CD4-positive, alpha-beta memory T cell (primary cell): ENCODE results near the gene MADD. TPM values are rescaled to one million over a fixed set of nuclear protein-coding genes. Genes with fewer than 3 reads are reported as not detected.
A peak's percentile ranks its signal among the peaks of the same experiment; 100 is the strongest.

Experiments used
- CTCF ChIA-PET: fragments of 350-600 bp; sonication (Branson Sonifier 250); formaldehyde crosslinking; loops from one replicate; lab custom pipeline; 2021; ENCODE audit warnings: inconsistent platforms; ENCODE audit not compliant: partially characterized antibody; lab: Charles Lee
- POLR2A ChIA-PET: fragments of 350-600 bp; sonication (Branson Sonifier 250); formaldehyde crosslinking; loops from one replicate; lab custom pipeline; 2021; ENCODE audit not compliant: partially characterized antibody; lab: Charles Lee
- DNase-seq, 5 donors: peaks; one replicate each; pipeline versions ENCODE4 v3.0.0 to v3.0.0-alpha.2; 2020 to 2022; ENCODE audit warnings: mixed read lengths in 1 of 5
- H3K27ac ChIP-seq: one replicate; pipeline ENCODE4 v1.7.0; 2013; ENCODE audit warnings: low read depth, low read length
- H3K27me3 ChIP-seq: 2 replicates; pipeline ENCODE4 v1.7.0; 2013; ENCODE audit warnings: mild to moderate bottlenecking, low read length, moderate library complexity; ENCODE audit not compliant: insufficient read depth
- H3K36me3 ChIP-seq: 2 replicates; pipeline ENCODE4 v1.7.0; 2013; ENCODE audit warnings: mild to moderate bottlenecking, low read length, moderate library complexity; ENCODE audit not compliant: insufficient read depth
- H3K4me1 ChIP-seq: 2 replicates; pipeline ENCODE4 v1.7.0; 2013; ENCODE audit warnings: mild to moderate bottlenecking, low read length, moderate library complexity; ENCODE audit not compliant: insufficient read depth
- H3K4me3 ChIP-seq, 2 donors: one replicate each; pipeline ENCODE4 v1.7.0; 2013; ENCODE audit warnings: low read length in 2 of 2, mild to moderate bottlenecking in 1 of 2
- H3K9me3 ChIP-seq, 2 donors: one replicate each; pipeline ENCODE4 v1.7.0; 2013; ENCODE audit warnings: low read length in 2 of 2, control low read depth in 1 of 2; ENCODE audit not compliant: control insufficient read depth in 1 of 2
- H3K27ac Mint-ChIP-seq, 7 donors: one replicate each; pipeline ENCODE4 v1.8.0; 2020 to 2021; ENCODE audit warnings: mixed read lengths in 7 of 7, mild to moderate bottlenecking in 6 of 7, inconsistent platforms in 3 of 7, moderate library complexity in 3 of 7
- H3K27me3 Mint-ChIP-seq, 2 donors: one replicate each; pipeline ENCODE4 v1.8.0; 2020 to 2021; ENCODE audit warnings: mixed read lengths in 2 of 2
- H3K36me3 Mint-ChIP-seq, 2 donors: one replicate each; pipeline ENCODE4 v1.8.0; 2020 to 2021; ENCODE audit warnings: mixed read lengths in 2 of 2, inconsistent platforms in 1 of 2, mild to moderate bottlenecking in 1 of 2
- H3K4me1 Mint-ChIP-seq, 4 donors: one replicate each; pipeline ENCODE4 v1.8.0; 2020 to 2021; ENCODE audit warnings: mixed read lengths in 4 of 4, mild to moderate bottlenecking in 1 of 4
- H3K4me3 Mint-ChIP-seq, 8 donors: one replicate each; pipeline ENCODE4 v1.8.0; 2020 to 2021; ENCODE audit warnings: mixed read lengths in 8 of 8, mild to moderate bottlenecking in 7 of 8, moderate library complexity in 6 of 8, inconsistent platforms in 3 of 8
- H3K9me3 Mint-ChIP-seq, 8 donors: one replicate each; pipeline ENCODE4 v1.8.0; 2020 to 2021; ENCODE audit warnings: mixed read lengths in 8 of 8, mild to moderate bottlenecking in 5 of 8, inconsistent platforms in 3 of 8, moderate library complexity in 1 of 8
- intact Hi-C: fragments of 100-400 bp; cut with micrococcal nuclease; formaldehyde crosslinking; loops from one replicate; pipeline ENCODE4 v1.15.1; 2023
- polyA plus RNA-seq, 2 donors: library from polyadenylated mRNA; unstranded; fragments of 300-500 nt; fragmentation: Illumina TruSeq; gene quantifications; one replicate each; pipeline ENCODE4 v1.2.3, GENCODE V29; 2021
- total RNA-seq, 2 experiments: library from RNA; stranded (reverse); gene quantifications; one replicate each; pipeline ENCODE4 v1.2.3, GENCODE V29; 2021

MADD gene
- total and polyA plus RNA-seq, 4 experiments from 2014 or later: 19.3 to 119 (median 75.3) TPM

- H3K27me3 ChIP-seq: no peaks in the 10 kb centered on the region
- H3K4me3 Mint-ChIP-seq: no peak within 1 kb of the TSS
- H3K27ac Mint-ChIP-seq: peak within 1 kb of the TSS in 3 of 7 donors; percentile 4 to 51 (median 19)
- ChIA-PET CTCF (interaction anchor here (0.6 to 3.8 kb wide), 7 partner anchors 9 to 260 kb away, joined by 3 to 28 read pairs (median 10); partner anchors contain the start of gene ACP2), POLR2A (interaction anchor here (1.0 to 3.1 kb wide), 5 partner anchors 10 to 79 kb away, joined by 3 to 13 read pairs (median 4); partner anchors contain the start of genes ACP2 and DDB2)
- no peak within 1 kb of the TSS for H3K4me3 ChIP-seq
- DNase-seq: no peak
- H3K4me1 Mint-ChIP-seq: peaks cover 3 to 5% (median 4%) of the 10 kb centered on the region in 4 donors
- no peaks in the 10 kb centered on the region for H3K36me3 Mint-ChIP-seq
- no peaks in the 10 kb centered on the region for H3K9me3 ChIP-seq
- H3K4me1 ChIP-seq: peaks cover 9% of the 10 kb centered on the region
- no peaks in the 10 kb centered on the region for H3K27me3 Mint-ChIP-seq
- H3K9me3 Mint-ChIP-seq: no peaks in the 10 kb centered on the region
- H3K27ac ChIP-seq: no peak within 1 kb of the TSS
- intact Hi-C loops: no loop called here
- no peaks in the 10 kb centered on the region for H3K36me3 ChIP-seq
Observed at GRCh38 chr11:47257517-47258316, 12.2 kb upstream of the MADD start, which contains the start of gene NR1H3. TSS of gene NR1H3 (plus strand) at chr11:47257996. CDS start at chr11:47259217, 1,221 bp downstream.

DNA sequence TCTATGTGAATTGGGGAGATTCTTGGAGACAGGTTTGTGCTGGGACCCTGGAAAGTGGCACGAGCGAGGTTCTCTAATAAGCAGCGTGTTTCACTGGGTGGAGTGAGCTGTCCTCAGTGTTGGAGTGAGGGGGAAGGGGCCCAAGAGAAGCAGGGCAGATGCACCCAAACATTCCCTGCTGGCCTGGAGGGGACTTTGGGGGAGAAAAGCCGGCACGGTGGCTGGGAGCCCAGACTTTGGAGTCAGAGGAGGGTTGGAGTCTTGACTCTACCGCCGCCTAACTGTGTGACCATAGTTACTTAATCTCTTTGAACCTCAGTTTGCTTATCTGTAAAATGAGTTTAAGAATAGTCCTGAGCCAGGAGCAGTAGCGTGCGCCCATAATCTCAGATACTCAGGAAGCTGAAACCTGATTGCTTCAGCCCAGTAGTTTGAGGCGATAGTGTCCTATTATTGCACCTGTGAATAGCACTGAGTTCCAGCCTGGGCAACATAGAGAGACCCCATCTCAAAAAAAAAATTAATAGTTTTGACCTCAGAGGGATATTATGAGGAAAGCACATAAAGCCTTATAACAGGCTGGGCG, 11.5 kb upstream of the MADD start:
- H3K4me3 ChIP-seq: no peak overlapping the region
- no peaks in the 10 kb centered on the region for H3K36me3 Mint-ChIP-seq
- no peak overlapping the region for H3K27ac ChIP-seq
- CTCF ChIA-PET: interaction anchor here (1.3 to 3.8 kb wide), 10 partner anchors 10 to 106 kb away, joined by 3 to 28 read pairs (median 10); partner anchors contain the start of genes ACP2 and DDB2
- H3K27ac Mint-ChIP-seq: peak overlapping the region in 3 of 7 donors; percentile 4 to 51 (median 19)
- H3K36me3 ChIP-seq: no peaks in the 10 kb centered on the region
- intact Hi-C loops: no loop called here
- H3K4me1 ChIP-seq: peaks cover 9% of the 10 kb centered on the region
- no peaks in the 10 kb centered on the region for H3K27me3 ChIP-seq
- no peaks in the 10 kb centered on the region for H3K9me3 Mint-ChIP-seq
- no peak overlapping the region for H3K4me3 Mint-ChIP-seq
- H3K4me1 Mint-ChIP-seq: peaks cover 0 to 5% (median 4%) of the 10 kb centered on the region in 4 donors
- no peaks in the 10 kb centered on the region for H3K27me3 Mint-ChIP-seq
- no peaks in the 10 kb centered on the region for H3K9me3 ChIP-seq
- POLR2A ChIA-PET: interaction anchor here (1.5 to 3.1 kb wide), 4 partner anchors 10 to 44 kb away, joined by 3 to 13 read pairs (median 8); partner anchors contain the start of genes ACP2 and DDB2
- DNase-seq: no peak

- Histone ChIP-seq H3K4me1 (peaks cover 9% of the 10 kb centered on the region), H3K36me3 (no peaks in the 10 kb centered on the region), H3K4me3 (no peak overlapping the region), H3K9me3 (no peaks in the 10 kb centered on the region), H3K27me3 (no peaks in the 10 kb centered on the region), H3K27ac (no peak overlapping the region)
- Mint-ChIP-seq H3K27me3 (no peaks in the 10 kb centered on the region), H3K4me3 (no peak overlapping the region), H3K36me3 (no peaks in the 10 kb centered on the region), H3K9me3 (no peaks in the 10 kb centered on the region), H3K27ac (peak overlapping the region in 2 of 7 donors; percentile 19 to 37), H3K4me1 (peaks cover 0 to 5% (median 4%) of the 10 kb centered on the region in 4 donors)
- intact Hi-C loops: loop anchor here (1.0 kb wide), 1 partner anchor 82 kb away; no protein-coding TSS in a partner anchor
- ChIA-PET POLR2A (interaction anchor here (0.7 to 3.1 kb wide), 6 partner anchors 9 to 81 kb away, joined by 3 to 13 read pairs (median 8); partner anchors contain the start of genes ACP2, DDB2 and MADD), CTCF (interaction anchor here (0.8 to 3.8 kb wide), 19 partner anchors 11 to 115 kb away, joined by 3 to 28 read pairs (median 5); partner anchors contain the start of genes ACP2, DDB2 and PACSIN3)
- peak in 1 of 5 donors; percentile 26 for DNase-seq
Observed at GRCh38 chr11:47259232-47259977, 10.5 kb upstream of the MADD start.

DNA sequence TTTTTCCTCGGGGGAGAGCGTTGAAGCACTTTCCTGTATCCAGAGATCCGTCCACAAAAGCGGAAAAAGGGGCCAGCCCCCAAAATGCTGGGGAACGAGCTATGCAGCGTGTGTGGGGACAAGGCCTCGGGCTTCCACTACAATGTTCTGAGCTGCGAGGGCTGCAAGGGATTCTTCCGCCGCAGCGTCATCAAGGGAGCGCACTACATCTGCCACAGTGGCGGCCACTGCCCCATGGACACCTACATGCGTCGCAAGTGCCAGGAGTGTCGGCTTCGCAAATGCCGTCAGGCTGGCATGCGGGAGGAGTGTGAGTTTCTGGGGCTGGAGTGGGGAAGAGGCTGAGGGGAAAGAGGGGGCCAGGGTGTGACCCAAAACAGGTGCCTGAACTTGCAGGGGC, 9.6 kb upstream of the MADD start:
- H3K9me3 Mint-ChIP-seq: no peaks in the 10 kb centered on the region
- no peak overlapping the region for H3K27ac Mint-ChIP-seq
- Histone ChIP-seq H3K27me3 (no peaks in the 10 kb centered on the region), H3K27ac (no peak overlapping the region), H3K36me3 (no peaks in the 10 kb centered on the region), H3K9me3 (no peaks in the 10 kb centered on the region), H3K4me3 (no peak overlapping the region), H3K4me1 (peaks cover 17% of the 10 kb centered on the region)
- ChIA-PET CTCF (interaction anchor here (0.8 to 3.8 kb wide), 11 partner anchors 11 to 108 kb away, joined by 3 to 28 read pairs (median 9); partner anchors contain the start of genes ACP2, DDB2 and PACSIN3), POLR2A (interaction anchor here (1.5 to 2.4 kb wide), 3 partner anchors 8 to 46 kb away, joined by 7 to 11 read pairs (median 8); partner anchors contain the start of genes DDB2 and MADD)
- H3K4me3 Mint-ChIP-seq: no peak overlapping the region
- intact Hi-C loops: loop anchor here (10.0 kb wide), 1 partner anchor 1416 kb away; the partner anchor contains the start of gene CRY2
- H3K27me3 Mint-ChIP-seq: no peaks in the 10 kb centered on the region
- no peaks in the 10 kb centered on the region for H3K36me3 Mint-ChIP-seq
- no peak for DNase-seq
- H3K4me1 Mint-ChIP-seq: peaks cover 2 to 9% (median 5%) of the 10 kb centered on the region in 4 donors

DNA sequence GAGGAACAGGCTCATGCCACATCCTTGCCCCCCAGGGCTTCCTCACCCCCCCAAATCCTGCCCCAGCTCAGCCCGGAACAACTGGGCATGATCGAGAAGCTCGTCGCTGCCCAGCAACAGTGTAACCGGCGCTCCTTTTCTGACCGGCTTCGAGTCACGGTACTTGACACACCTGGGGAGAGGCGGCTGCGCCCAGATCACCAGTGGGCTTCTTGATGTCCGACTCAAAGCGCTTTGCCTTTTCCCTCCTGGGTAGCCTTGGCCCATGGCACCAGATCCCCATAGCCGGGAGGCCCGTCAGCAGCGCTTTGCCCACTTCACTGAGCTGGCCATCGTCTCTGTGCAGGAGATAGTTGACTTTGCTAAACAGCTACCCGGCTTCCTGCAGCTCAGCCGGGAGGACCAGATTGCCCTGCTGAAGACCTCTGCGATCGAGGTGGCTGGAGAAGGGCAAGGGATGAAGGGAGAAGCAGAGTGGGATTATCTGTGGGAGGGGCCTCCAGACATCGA, 8.6 kb upstream of the MADD start:
- no peaks in the 10 kb centered on the region for H3K36me3 ChIP-seq
- H3K4me1 ChIP-seq: peaks cover 24% of the 10 kb centered on the region
- no peaks in the 10 kb centered on the region for H3K9me3 ChIP-seq
- H3K4me1 Mint-ChIP-seq: peaks cover 2 to 11% (median 7%) of the 10 kb centered on the region in 4 donors
- no peaks in the 10 kb centered on the region for H3K36me3 Mint-ChIP-seq
- no peak overlapping the region for H3K27ac ChIP-seq
- no peak overlapping the region for H3K4me3 Mint-ChIP-seq
- H3K4me3 ChIP-seq: no peak overlapping the region
- H3K27ac Mint-ChIP-seq: no peak overlapping the region
- intact Hi-C loops: loop anchor here (10.0 kb wide), 1 partner anchor 1417 kb away; the partner anchor contains the start of gene CRY2
- H3K27me3 ChIP-seq: no peaks in the 10 kb centered on the region
- ChIA-PET CTCF (interaction anchor here (2.1 to 3.1 kb wide), 2 partner anchors 10 to 74 kb away, joined by 9 to 14 read pairs; partner anchors contain the start of gene PACSIN3), POLR2A (interaction anchor here (1.3 kb wide), 1 partner anchor 19 kb away, joined by 3 read pairs; no protein-coding TSS in a partner anchor)
- no peaks in the 10 kb centered on the region for H3K9me3 Mint-ChIP-seq
- H3K27me3 Mint-ChIP-seq: no peaks in the 10 kb centered on the region
- DNase-seq: no peak

- Histone ChIP-seq H3K27ac (no peak overlapping the region), H3K27me3 (no peaks in the 10 kb centered on the region), H3K4me3 (no peak overlapping the region), H3K36me3 (no peaks in the 10 kb centered on the region), H3K9me3 (no peaks in the 10 kb centered on the region), H3K4me1 (peaks cover 36% of the 10 kb centered on the region)
- no peaks in the 10 kb centered on the region for H3K27me3 Mint-ChIP-seq
- ChIA-PET POLR2A (interaction anchor here (0.9 to 2.0 kb wide), 4 partner anchors 15 to 315 kb away, joined by 3 to 13 read pairs (median 4); partner anchors contain the start of genes ACP2, KBTBD4 and NDUFS3), CTCF (interaction anchor here (1.4 to 4.4 kb wide), 5 partner anchors 15 to 191 kb away, joined by 3 to 21 read pairs (median 7); partner anchors contain the start of genes ACP2, ARFGAP2 and DDB2)
- intact Hi-C loops: loop anchor here (10.0 kb wide), 1 partner anchor 1419 kb away; the partner anchor contains the start of gene CRY2
- H3K9me3 Mint-ChIP-seq: no peaks in the 10 kb centered on the region
- no peak for DNase-seq
- peak overlapping the region in 3 of 7 donors; percentile 25 to 80 (median 62) for H3K27ac Mint-ChIP-seq
- H3K36me3 Mint-ChIP-seq: peaks cover 0 to 3% of the 10 kb centered on the region in 2 donors
- no peak overlapping the region for H3K4me3 Mint-ChIP-seq
- H3K4me1 Mint-ChIP-seq: peaks cover 15 to 29% (median 23%) of the 10 kb centered on the region in 4 donors
Observed at GRCh38 chr11:47264119-47264518, 5.8 kb upstream of the MADD start.
